DOHH2 (cell line): ENCODE measurements around the gene TOGARAM2.

Source experiments
- CTCF ChIP-seq: fragments of 200-600 bp; sonication (generic); IDR thresholded peaks from one replicate; pipeline ENCODE4 v1.5.1; 2014; ENCODE audit warnings: antibody characterized with exemption, mild to moderate bottlenecking, low read depth, low read length; ENCODE audit not compliant: poor library complexity, severe bottlenecking
- EZH2phosphoT487 ChIP-seq: fragments of 200-600 bp; sonication (generic); IDR thresholded peaks from 2 replicates; pipeline ENCODE4 v1.6.1; 2017; ENCODE audit warnings: borderline replicate concordance, mild to moderate bottlenecking, antibody characterized with exemption, low read length, moderate library complexity, mixed read lengths

- TF ChIP-seq CTCF = no peak
- TF ChIP-seq EZH2phosphoT487 = no peak
These were observed 28.2 kb downstream of the TOGARAM2 start for GRCh38 chr2:29009270-29009669.
